ENCODE measurements around the gene CLCF1. TPM values are rescaled to one million over a fixed set of nuclear protein-coding genes. Genes with fewer than 3 reads are reported as not detected.

Gene CLCF1
- total and polyA plus RNA-seq, 2 of the 13 experiments (the other 11 are each of a cell fraction or from before 2014, with no cell fraction given): 0.49 to 0.78 TPM

GRCh38 chr11:67354075-67355022 is 19.0 kb downstream of the CLCF1 start (continued):
- TF ChIP-seq REST (IDR thresholded peaks at IDR 0.05; ENCODE audit: borderline replicate concordance in 1 of 2, low read depth in 1 of 2, low read length in 2 of 2) (no peak; a peak in 1 of 4 replicates), MTF2 (CRISPR knock-in tag; IDR thresholded peaks at IDR 0.05; ENCODE audit: borderline replicate concordance) (no peak), TCF12 (IDR thresholded peaks at IDR 0.05) (no peak), TCF12 (CRISPR knock-in tag; IDR thresholded peaks at IDR 0.05) (no peak; the same call in 1 of the 2 replicates), RAD51 (IDR thresholded peaks at IDR 0.05; ENCODE audit: borderline replicate concordance) (no peak), ZBTB34 (CRISPR knock-in tag; IDR thresholded peaks at IDR 0.05) (no peak), HMGXB4 (CRISPR knock-in tag; IDR thresholded peaks at IDR 0.05; ENCODE audit: borderline replicate concordance in 1 of 2, low read depth in 1 of 2) (peak; percentile 53 to 55; a peak in 2 of 4 replicates), SMAD3 (CRISPR knock-in tag; IDR thresholded peaks at IDR 0.05) (0 out of 2 replicates have a peak, but pooled peaks have one; percentile 75), STAG1 (CRISPR knock-in tag; IDR thresholded peaks at IDR 0.05) (no peak), ZNF766 (CRISPR knock-in tag; IDR thresholded peaks at IDR 0.05; ENCODE audit: borderline replicate concordance) (no peak), ZNF282 (IDR thresholded peaks at IDR 0.05; ENCODE audit: partially characterized antibody) (no peak), PREB (CRISPR knock-in tag; IDR thresholded peaks at IDR 0.05) (no peak), MEIS2 (CRISPR knock-in tag; IDR thresholded peaks at IDR 0.05) (no peak), EEA1 (CRISPR knock-in tag; IDR thresholded peaks at IDR 0.05; ENCODE audit: borderline replicate concordance) (0 out of 2 replicates have a peak, but pooled peaks have one; percentile 48), DMTF1 (CRISPR knock-in tag; IDR thresholded peaks at IDR 0.05) (no peak), SP1 (IDR thresholded peaks at IDR 0.05) (no peak), SP1 (CRISPR knock-in tag; IDR thresholded peaks at IDR 0.05) (0 out of 2 replicates have a peak, but pooled peaks have one; percentile 14), ZNF780A (CRISPR knock-in tag; IDR thresholded peaks at IDR 0.05) (no peak)

Measured in HepG2 (cell line).